ENCODE data around the gene ENTPD6.

GRCh38 chr20:25233016-25233772 is 37.7 kb downstream of the ENTPD6 start:
- TF ChIP-seq EZH2phosphoT487 (IDR thresholded peaks at IDR 0.05; ENCODE audit: insufficient read depth, low read depth) (no peak), EZH2 (IDR thresholded peaks at IDR 0.05; ENCODE audit: insufficient read depth, poor library complexity, severe bottlenecking) (no peak)
